Hematopoietic multipotent progenitor cell treated with erythropoietin and hydrocortisone succinate and interleukin-3 and kit ligand, for 8 days (in vitro differentiated cells): ENCODE data around the gene SLC7A9.
"Not testable (repeated sequence)": the region's sequence is repeated elsewhere in the genome, so short reads cannot be mapped to it uniquely, and the experiment has no call there.

ENCODE experiments used
- DNase-seq: peaks from one replicate; pipeline ENCODE4 v3.0.0-alpha.2; 2015

Gene SLC7A9

DNA sequence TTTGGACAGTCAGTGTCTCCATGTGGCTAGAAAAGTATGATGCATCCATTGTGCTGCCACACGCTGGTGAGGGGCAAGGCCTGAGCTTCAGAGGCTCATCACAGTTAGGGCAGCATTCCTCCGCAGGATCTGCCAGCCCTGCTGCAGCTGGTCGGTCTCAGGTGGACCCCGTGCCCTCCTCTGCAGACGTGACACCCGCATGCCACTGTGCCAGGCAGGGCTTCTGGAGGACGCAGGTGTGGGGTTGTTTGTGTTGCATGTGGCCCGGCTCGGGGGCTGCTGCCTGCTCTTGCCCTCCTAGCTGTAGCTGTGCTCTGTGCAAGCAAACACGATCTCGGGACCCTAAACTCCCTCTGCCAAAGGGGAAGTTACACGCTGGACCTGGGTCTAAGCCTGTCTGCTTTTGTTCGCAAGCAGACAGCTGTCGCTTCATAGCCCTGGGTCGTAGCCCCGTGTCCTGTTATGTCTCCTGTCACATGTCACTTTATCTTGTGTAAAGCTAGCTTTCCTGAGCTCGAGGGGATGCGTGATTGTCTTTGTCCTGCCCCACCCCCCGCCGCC, 45.3 kb downstream of the SLC7A9 start:
- no peak for DNase-seq

DNA sequence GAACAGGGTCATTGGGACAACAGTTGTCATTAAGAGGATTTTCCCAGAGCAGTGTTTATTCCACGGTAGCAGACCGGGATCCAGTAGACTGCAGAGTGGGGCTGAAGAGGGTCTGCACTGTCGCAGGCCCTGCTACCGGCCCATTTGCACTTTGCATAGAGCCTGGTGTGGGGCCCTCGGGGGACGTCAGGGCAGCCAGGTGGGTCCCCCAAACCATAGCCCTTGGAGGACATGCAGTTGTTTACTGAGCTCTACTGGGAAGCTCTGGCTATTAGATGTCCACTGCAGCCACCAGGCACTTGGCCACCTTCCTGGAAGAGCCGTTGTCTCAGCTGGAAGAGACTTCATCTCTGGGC, 45.8 kb downstream of the SLC7A9 start:
- DNase-seq: no peak

DNA sequence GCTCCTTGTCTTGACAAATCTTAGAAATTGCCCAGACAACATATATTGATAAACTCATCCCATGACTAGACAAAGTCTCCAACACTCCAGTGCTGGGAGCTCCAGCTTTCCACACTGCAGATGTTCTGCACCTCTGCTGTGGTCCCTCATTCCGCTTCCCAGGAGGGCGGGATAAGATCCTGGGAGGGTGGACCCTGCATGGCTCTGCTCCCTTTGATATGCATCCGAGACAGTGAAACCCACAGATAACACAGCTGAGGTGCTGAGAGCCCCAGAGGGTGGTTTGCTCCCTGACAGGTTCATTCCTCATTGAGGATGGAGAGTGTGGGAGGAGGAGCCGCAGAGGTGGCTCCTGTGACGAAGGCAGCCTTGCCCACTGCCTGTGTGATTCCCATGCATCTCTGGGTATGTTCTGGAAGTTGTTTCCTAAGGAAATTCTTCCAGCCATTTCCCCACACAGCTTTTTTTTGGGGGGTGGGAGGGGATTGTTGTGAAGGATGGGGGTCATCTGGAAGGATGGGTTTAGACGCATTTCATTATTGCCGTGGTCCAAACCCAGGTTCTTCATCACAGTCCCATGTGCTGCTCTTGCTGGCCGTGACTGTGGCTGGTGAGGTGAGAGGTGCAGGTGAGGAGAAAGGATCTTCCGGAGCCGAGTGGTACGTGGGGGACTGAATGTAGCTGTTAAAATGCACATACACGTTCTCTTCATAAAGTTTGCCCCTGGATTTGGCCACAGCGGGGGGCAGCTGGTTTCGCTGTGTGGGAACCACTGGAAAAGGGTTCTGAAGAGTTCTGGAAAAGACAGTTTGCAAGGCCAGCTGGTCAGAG, 46.4 kb downstream of the SLC7A9 start:
- no peak for DNase-seq

DNA sequence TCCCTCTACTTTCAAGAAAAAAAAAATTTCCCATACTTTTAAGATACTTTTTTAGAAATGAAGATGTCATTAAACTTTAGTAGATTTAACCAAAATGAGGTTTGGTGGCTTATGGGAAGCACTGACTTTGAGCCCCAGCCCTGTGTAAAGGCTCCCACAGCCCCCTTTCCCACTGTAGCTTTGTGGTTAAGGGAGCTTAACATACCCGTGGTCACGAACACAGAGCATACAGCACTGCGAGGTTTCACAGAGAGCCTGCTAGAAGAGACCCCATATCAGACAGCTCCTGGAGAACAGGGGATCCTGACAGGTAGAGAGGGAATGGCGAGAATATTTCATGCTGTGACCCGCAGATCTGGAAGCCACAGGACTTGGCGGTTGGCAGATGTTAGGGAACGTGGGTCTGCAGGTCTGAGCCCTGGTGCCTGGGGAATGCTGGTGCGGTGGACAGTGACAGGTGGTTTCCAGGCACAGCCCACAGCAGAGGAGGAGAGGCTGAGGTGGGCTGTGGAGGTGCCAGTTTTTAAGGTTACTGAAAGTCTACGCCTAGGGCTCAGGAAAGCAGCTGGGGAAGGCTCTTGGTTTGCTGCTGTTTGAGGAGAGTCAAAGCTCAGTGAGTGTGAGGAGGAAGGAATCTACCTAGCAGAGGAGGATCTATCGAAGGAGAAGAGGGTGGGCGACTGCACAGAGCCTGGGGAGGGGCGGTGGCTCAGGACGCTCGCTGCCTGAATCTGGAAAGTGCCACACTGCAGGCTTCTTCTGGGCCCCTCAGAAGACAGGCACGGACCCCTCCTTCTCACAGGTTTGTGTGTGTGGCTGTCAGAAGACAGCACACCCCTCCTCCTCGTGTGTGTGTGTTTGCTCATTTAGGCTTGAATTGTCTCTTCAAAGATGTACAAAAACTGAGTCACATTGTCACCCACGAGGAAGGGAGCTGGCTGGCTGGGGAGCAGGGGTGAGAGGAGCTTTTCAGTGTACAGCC, 49.9 kb downstream of the SLC7A9 start:
- DNase-seq: no peak

DNA sequence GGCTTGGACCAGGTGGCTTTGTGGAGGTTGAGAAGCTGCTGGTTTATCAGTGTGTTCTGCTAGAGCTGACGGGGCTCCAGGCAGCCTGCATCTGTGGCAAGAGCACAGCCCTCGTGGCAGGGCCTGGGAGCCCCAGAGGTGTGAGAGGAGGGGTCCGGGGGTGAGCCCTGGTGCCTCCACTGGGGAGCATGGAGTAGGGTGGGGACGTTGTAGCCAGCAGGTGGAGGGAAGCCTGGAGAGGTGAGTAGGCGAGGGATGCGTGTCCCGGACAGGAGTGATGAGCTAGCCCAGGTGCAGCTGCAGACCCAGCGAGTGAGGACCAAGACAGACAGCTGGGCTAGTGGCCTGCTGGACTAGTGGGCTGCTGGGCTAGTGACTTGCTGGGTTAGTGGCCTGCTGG, 51.0 kb downstream of the SLC7A9 start:
- DNase-seq: no peak

DNA sequence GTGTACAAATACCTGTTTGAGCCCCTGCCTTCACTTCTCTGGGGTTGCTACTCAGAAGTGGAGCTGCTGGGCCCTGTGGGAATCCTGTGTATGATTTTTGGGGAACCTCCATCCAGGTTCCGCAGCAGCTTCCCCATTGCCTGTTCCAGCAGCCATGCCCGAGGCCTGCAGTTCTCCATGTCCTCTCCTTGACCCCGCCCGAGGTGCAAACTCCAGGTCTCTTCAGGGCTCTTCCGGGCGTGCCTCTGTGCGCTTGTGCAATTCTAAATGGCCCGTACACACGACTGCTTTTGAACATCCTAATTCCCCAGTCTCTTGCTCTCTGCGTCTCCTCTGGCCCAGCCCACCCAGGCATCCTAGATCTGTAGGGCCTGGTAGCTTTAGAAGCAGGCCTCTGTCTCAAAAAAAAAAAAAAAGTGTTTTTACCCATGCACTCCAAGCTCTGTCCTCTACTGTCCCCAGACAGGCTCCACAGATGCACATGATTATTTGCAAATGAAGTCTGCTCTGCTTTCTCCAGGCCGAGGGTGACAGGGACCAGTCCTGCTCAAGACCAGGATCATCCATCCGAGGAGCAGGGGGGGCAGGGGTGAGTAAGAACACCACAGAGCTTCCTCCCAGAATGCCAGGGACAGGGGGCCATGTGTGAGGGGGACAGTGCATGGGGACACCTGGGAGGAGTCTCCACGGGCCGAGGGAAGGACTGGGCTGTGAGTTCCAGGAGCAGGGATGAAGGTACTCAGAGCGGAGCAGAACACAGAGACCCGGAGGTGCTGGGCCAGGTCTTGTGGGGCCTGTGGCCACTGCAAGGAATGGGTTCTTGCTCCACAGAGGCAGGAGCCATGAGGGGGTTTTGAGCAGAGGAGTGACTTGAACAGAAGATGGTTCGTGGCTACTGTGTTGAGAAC, 51.7 kb downstream of the SLC7A9 start:
- no peak for DNase-seq

DNA sequence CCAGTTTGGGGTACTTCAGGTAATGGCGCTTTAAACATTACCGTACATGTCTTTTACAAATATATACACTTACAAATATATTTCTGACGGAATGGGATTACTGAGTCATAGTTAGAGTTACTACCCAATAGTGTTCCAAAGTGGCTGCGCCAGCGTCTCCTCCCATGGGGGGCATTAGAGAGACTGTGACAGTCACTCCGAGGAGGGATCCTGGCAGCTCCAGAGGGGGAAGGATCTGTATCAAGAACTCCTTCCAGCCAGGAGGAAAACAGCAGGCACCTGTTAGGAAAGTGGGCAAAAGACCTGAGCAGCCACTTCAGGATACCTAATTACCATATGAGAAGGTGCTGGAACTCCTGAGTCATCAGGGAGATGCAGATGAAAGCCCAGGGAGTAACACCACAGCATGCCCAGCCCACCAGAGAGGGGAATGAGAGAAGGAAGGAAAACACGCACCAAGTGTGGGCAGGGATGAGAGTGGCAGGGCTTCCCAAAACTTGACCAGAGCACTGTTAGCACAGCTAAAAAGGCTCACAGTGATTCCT, 52.9 kb downstream of the SLC7A9 start:
- no peak for DNase-seq

DNA sequence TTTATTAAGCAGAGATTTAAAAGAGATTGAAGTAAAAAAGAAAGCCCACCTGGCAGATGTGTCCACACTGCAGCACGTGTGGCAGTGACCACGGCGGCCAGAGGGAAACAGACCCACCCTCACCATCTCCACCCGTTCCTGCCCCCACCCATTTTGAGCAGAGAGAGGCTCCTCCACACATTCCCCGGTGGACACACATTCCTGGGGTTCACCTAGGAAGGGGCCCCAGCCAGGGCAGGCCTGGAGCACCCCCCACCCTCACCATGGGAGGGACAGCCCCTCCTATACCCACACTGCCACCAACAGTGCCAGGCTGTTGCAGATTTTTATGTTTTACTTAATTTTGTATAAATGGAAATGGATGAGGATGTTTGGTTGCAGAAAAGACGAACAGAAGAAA, 54.9 kb downstream of the SLC7A9 start:
- no peak for DNase-seq

DNA sequence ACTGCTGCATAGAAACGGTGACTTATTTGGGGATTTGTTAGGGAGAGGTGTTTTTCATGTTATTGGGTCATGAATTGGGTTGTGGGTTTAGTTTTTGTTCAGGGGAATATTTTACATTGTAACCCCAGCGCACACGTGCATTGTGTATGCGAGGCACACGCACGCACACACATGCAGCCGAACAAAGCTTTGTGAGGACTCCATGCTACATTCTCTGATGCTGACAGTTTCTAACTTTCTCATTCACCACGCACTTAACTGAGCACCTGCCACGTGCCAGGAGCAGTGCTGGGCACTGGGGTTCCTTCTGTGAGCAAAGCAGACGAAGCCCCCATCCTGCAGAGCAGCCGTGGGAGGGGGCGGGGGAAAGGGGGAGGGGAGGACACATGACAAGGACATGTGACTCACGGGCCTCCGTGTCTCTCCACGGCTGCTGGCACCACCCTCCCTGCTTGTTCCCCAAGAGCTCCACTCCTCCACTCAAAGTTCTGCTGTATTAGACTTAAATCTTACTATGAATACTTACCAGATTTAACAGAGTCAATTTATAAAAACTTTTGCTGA, 55.6 kb downstream of the SLC7A9 start:
- no peak for DNase-seq

DNA sequence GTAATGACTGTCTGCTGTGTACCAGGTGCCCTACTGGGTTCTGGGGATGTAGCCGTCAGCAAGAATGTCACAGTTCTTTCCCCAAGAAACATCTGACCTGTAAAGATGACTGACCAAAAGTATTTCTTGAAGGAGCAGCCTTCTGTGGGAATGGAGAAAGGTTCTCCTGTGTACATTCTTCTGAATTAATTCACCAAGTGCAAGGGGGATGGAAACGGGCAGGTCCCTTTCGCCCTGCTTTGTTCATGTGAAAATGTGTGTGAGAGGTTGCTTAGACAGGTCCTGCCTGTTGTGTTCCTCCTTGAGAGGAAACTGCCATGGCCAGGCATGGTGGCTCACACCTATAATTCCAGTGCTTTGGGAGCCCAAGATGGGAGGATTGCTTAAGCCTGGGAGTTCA, 57.0 kb downstream of the SLC7A9 start:
- no peak for DNase-seq

DNA sequence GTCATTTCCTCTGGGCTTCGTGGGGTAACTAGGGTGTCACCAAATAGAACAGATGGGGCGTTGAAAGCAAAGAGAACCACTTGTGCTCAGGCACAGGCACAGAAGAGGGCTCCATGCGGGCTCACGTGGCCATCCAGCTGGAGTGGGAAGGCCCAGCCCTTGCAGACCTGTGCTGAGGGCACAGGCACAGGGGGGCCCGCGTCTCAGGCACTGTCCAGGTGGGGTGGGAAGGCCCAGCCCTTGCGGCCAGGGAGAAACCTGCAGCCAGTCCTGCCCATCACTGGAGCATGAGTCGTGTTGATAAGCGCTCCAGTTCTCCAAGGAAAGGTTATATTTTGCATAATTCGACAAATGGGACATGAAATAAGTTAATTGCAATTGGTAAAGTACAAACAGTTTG, 57.5 kb downstream of the SLC7A9 start:
- no peak for DNase-seq

DNA sequence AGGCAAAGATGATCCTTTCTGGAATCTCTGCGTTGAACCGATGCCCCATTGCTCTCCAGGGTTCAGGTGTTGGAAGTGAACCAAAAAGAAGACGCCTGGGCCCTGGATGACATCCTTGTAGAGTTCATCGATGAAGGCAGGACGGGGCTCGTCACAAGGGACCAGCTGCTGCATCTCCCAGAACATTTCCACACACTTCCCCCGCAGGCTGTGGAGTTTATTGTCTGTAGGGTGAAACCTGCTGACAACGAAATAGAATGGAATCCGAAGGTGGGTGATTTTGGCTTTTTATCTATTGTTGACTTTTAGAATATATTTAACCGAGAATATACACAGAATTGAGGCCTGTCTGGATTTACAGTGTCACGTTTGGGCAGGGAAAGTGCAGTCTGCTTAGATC, 58.4 kb downstream of the SLC7A9 start:
- DNase-seq: no peak

DNA sequence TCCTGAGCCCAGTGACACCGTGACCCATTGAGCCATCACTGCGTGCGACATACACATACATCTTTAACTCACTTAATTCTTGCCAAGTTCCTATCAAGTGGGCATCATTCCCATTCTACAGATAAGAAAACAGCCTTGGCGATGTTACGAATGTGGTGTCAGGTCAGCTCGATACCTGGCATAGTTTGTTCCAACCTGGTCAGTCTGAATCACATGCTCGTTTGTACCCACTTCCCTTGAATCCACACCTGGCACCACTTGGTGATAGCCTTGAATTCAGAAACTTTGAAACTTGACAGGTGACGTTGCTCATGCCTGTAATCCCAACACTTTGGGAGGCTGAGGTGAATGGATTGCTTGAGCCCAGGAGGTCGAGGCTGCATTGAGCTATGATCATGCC, 59.1 kb downstream of the SLC7A9 start:
- DNase-seq: no peak

DNA sequence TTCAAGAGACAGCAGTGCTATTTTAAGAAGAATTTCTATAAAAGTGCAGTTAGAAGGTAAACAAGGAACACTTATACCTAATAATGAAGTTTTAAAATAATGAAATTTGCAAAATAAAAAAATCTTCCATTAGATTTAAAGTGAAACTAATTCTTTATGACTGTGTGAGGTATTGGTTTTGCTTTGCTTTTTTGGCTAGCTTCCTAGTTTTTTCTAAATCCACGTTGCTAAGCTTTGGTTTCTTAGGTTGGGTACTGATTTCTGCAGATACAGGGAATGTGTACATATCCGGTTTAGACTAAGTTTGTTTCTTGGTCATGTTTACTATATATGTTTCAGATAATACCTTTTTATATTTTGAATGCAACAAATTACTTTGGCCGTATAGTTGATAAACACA, 59.8 kb downstream of the SLC7A9 start:
- no peak for DNase-seq

DNA sequence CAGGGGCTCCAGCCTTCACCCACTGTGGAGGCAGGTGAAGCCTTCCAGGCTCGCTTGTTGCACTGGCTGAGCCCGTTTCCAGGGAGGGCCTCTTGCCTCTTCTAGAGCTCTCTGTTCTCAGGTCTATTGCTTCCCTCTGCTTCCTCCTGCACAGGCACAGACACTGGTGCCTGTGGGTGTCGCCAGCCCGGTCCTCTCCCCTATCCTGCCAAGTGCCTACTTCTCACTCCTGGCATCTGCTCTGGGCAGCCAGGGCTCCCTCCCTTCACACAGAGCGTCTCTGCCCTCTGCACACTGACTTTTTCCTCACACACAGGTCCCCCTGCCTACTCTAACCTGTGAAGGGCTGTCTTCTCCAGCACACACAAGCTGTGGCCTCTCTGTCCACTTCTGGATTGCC, 60.3 kb downstream of the SLC7A9 start:
- DNase-seq: no peak

DNA sequence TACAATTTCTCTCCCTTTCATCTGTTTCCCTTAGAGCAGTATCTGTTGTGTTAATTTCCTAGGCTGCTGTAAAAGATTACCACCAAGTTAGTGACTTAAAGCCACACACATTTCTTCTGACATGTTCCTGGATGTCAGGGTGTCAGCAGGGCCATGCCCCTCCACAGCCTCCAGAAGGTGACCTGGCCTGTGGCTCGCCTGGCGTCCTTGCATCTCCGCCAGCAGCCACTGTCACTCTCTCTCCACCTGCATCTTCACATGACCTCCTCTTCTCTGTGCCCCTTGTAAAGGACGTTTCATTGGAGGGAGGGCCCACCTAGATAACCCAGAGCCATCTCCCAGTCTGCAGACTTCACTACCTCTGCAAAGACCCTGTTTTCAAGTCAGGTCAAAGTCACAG, 61.3 kb downstream of the SLC7A9 start:
- no peak for DNase-seq

DNA sequence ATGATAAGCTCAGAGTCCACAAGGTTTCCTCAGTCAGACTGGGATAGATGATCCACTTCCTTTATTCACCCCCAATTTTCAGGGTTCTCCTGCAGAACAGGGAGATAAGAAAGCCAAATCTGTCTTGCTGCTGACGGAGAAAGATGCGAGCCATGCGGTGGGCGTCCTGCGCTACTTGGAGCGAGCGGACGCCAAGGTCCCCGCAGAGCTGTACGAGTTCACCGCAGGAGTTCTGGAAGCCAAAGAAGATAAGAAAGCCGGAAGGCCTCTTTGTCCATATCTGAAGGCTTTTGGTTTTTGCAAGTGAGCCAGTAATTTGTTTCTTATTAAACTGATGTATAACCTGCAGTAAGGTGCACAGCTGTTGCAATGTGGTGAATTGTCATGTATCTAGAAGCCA, 66.7 kb downstream of the SLC7A9 start:
- no peak for DNase-seq

DNA sequence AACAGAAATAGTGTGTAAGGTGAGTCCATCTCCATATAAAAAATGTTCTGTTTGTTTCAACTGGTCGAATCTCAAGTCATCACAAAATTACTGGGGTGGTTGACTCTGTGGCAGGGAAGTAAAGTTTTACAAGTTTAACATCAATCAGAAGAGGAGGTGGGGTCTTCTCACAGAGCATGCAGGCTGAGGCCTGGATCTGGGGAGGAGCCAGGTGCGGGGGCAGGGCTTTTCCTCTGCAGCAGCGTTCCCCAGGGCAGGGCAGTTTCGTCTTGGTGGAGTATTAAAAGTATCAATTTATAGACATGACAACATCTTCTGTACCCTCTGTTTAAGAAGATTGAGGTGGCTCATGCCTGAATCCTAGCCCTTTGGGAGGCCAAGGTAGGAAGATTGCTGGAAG, 68.8 kb downstream of the SLC7A9 start:
- DNase-seq: no peak

DNA sequence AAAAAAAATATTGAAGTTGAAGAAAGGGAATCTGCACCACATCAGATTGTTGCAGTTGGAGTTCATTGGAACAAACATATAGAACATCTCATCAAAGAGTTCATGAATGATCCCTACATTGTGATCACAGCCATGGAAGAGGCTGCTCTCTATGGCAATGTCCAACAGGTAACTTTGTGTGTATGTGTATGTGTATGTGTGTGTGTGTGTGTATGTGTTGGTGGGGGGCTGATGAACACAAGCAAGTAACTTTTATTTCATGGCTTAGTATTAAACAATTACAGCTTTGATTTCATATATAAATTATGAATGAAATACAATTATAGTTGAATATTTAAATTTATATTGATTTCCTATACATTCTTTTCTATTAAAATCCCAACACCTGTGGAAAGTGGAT, 69.4 kb downstream of the SLC7A9 start:
- DNase-seq: no peak

DNA sequence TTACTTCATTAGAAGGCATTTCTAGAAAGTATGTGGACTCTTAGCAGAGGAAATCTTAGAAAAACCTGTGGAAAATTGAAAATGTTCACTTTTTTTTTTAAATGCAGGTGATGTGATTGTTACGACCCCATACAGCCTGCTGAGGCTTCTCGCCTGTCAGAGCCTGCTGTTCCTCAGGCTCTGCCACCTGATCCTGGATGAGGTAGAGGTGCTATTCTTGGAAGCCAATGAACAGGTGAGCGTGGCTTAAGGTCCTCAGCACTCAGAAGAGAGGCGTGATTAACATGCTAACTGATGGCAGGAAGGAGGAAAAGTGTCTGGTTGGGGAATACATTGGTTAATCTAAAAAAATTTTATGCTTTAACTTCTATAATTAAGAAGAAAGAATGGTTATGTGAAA, 71.4 kb downstream of the SLC7A9 start:
- DNase-seq: no peak

DNA sequence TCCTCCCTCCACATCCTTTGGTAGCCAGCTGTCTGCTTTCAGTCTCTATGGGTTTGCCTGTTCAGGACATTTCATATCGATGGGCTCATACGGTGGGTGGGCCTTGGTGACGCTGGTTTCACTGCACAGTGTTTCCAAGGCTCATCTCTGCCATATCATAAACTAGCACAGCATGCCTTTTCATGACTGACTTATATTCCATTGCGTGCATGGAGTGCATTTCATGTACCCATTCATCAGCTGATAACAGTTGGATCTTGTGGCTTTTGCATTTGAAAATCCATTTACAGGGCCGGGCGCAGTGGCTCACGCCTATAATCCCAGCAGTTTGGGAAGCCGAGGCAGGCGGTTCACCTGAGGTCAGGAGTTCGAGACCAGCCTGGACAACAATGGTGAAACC, 80.1 kb downstream of the SLC7A9 start:
- no peak for DNase-seq

DNA sequence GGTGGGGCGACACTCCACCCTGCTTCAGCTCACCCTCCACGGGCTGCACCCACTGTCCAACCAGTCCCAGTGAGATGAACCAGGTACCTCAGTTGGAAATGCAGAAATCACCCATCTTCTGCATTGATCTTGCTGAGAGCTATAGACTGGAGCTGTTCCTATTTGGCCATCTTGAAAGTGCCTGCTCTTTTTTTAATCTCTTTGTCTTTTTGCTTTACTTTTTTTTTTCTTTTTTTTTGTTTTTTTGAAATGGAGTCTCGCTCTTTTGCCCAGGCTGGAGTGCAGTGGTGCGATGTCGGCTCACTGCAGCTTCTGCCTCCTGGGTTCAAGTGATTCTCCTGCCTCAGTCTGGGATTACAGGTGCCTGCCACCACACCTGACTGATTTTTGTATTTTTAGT, 81.7 kb downstream of the SLC7A9 start:
- DNase-seq: not testable (repeated sequence)
